WTC11 (cell line): ENCODE measurements around the gene INPP5A. TPM values are rescaled to one million over a fixed set of nuclear protein-coding genes. Genes with fewer than 3 reads are reported as not detected.

Source experiments
- ATAC-seq: fragments of 200-7000 bp; cut with Tn5 transposase; 2 replicates; pipeline ENCODE4 v1.10.0; 2021; ENCODE audit warnings: mild to moderate bottlenecking, moderate library complexity
- CTCF ChIA-PET: fragments of 300-600 bp; sonication (Branson Sonifier 250); formaldehyde crosslinking; loops from one replicate; lab custom pipeline; 2021; ENCODE audit warnings: antibody characterized with exemption; lab: Charles Lee
- POLR2A ChIA-PET: fragments of 350-600 bp; sonication (Branson Sonifier 250); formaldehyde crosslinking; loops from one replicate; lab custom pipeline; 2021; ENCODE audit warnings: antibody characterized with exemption; lab: Charles Lee
- DNase-seq: peaks from one replicate; pipeline ENCODE4 v3.0.0; 2021; ENCODE audit warnings: low spot score
- H3K27ac Mint-ChIP-seq: 2 replicates; pipeline ENCODE4 v1.8.0; 2021; ENCODE audit warnings: mixed read lengths
- H3K27me3 Mint-ChIP-seq: 2 replicates; pipeline ENCODE4 v1.8.0; 2021; ENCODE audit warnings: low read depth, mild to moderate bottlenecking, moderate library complexity, mixed read lengths
- H3K36me3 Mint-ChIP-seq: 2 replicates; pipeline ENCODE4 v1.8.0; 2021; ENCODE audit warnings: mixed read lengths
- H3K4me1 Mint-ChIP-seq: 2 replicates; pipeline ENCODE4 v1.8.0; 2022; ENCODE audit warnings: mixed read lengths
- H3K4me3 Mint-ChIP-seq: 2 replicates; pipeline ENCODE4 v1.8.0; 2021; ENCODE audit warnings: mild to moderate bottlenecking, moderate library complexity, mixed read lengths
- H3K9me3 Mint-ChIP-seq: 2 replicates; pipeline ENCODE4 v1.8.0; 2021; ENCODE audit warnings: mixed read lengths
- ATF1 ChIP-seq: sonication (generic); formaldehyde crosslinking; IDR thresholded peaks from 2 replicates; pipeline ENCODE4 v1.8.1; 2023; ENCODE audit warnings: mild to moderate bottlenecking, moderate library complexity, missing genetic modification reagents
- CREM ChIP-seq: sonication (generic); formaldehyde crosslinking; IDR thresholded peaks from 2 replicates; pipeline ENCODE4 v1.8.1; 2022; ENCODE audit warnings: mild to moderate bottlenecking, missing genetic modification reagents, moderate library complexity
- ESRRA ChIP-seq: sonication (generic); formaldehyde crosslinking; IDR thresholded peaks from 2 replicates; pipeline ENCODE4 v1.8.1; 2022; ENCODE audit warnings: mild to moderate bottlenecking, missing genetic modification reagents, borderline replicate concordance
- FOXK1 ChIP-seq: sonication (generic); formaldehyde crosslinking; IDR thresholded peaks from 2 replicates; pipeline ENCODE4 v1.8.0; 2022; ENCODE audit warnings: mild to moderate bottlenecking, moderate library complexity, missing genetic modification reagents
- GTF2I ChIP-seq: fragments of 250-450 bp; sonication (Bioruptor Pico); conservative IDR thresholded peaks from 2 replicates; pipeline ENCODE4 v1.4.0; 2021; ENCODE audit warnings: mild to moderate bottlenecking
- IRF2 ChIP-seq: sonication (generic); formaldehyde crosslinking; IDR thresholded peaks from 2 replicates; pipeline ENCODE4 v1.8.0; 2022; ENCODE audit warnings: low read depth, missing genetic modification reagents, borderline replicate concordance
- JUN ChIP-seq: sonication (generic); formaldehyde crosslinking; IDR thresholded peaks from 2 replicates; pipeline ENCODE4 v1.8.0; 2023; ENCODE audit warnings: mild to moderate bottlenecking, missing genetic modification reagents
- KAT7 ChIP-seq: sonication (generic); formaldehyde crosslinking; IDR thresholded peaks from 2 replicates; pipeline ENCODE4 v1.8.1; 2023; ENCODE audit warnings: missing genetic modification reagents, mild to moderate bottlenecking, borderline replicate concordance
- MYBL2 ChIP-seq: sonication (generic); formaldehyde crosslinking; IDR thresholded peaks from 2 replicates; pipeline ENCODE4 v1.8.1; 2023; ENCODE audit warnings: mild to moderate bottlenecking, moderate library complexity, missing genetic modification reagents
- NFYB ChIP-seq: sonication (generic); formaldehyde crosslinking; conservative IDR thresholded peaks from 2 replicates; pipeline ENCODE4 v1.8.0; 2022; ENCODE audit warnings: low read depth, missing genetic modification reagents
- NR1H2 ChIP-seq: sonication (generic); formaldehyde crosslinking; IDR thresholded peaks from 2 replicates; pipeline ENCODE4 v1.9.0; 2021; ENCODE audit warnings: mild to moderate bottlenecking, moderate library complexity, missing genetic modification reagents
- OVOL2 ChIP-seq: fragments of 250-450 bp; sonication (Bioruptor Pico); IDR thresholded peaks from 2 replicates; pipeline ENCODE4 v1.9.0; 2021; ENCODE audit warnings: mild to moderate bottlenecking, borderline replicate concordance
- RELA ChIP-seq: sonication (generic); formaldehyde crosslinking; IDR thresholded peaks from 2 replicates; pipeline ENCODE4 v1.8.1; 2022; ENCODE audit warnings: missing genetic modification reagents, mild to moderate bottlenecking, borderline replicate concordance
- TCF7 ChIP-seq: sonication (generic); formaldehyde crosslinking; IDR thresholded peaks from 2 replicates; pipeline ENCODE4 v1.8.0; 2022; ENCODE audit warnings: mild to moderate bottlenecking, low read depth, missing genetic modification reagents, moderate library complexity
- TEAD4 ChIP-seq: sonication (generic); formaldehyde crosslinking; IDR thresholded peaks from 2 replicates; pipeline ENCODE4 v1.8.0; 2022; ENCODE audit warnings: mild to moderate bottlenecking, missing genetic modification reagents
- ZNF138 ChIP-seq: sonication (generic); formaldehyde crosslinking; conservative IDR thresholded peaks from 2 replicates; pipeline ENCODE4 v1.8.1; 2022; ENCODE audit warnings: mild to moderate bottlenecking, moderate library complexity, missing genetic modification reagents
- ZNF219 ChIP-seq: sonication (generic); formaldehyde crosslinking; IDR thresholded peaks from 2 replicates; pipeline ENCODE4 v1.8.0; 2023; ENCODE audit warnings: missing genetic modification reagents, mild to moderate bottlenecking, borderline replicate concordance
- total RNA-seq: library from RNA; stranded (reverse); gene quantifications from 3 replicates; pipeline ENCODE4 v1.2.3, GENCODE V29; 2021
- TF ChIP-seq, protein P1 (sequence below): fragments of 200-600 bp; IDR thresholded peaks from 2 replicates; pipeline ENCODE4 v1.8.0; 2022; ENCODE audit warnings: antibody characterized with exemption
- TF ChIP-seq, protein P2 (sequence below): sonication (generic); formaldehyde crosslinking; IDR thresholded peaks from 2 replicates; pipeline ENCODE4 v1.8.1; 2022; ENCODE audit warnings: mild to moderate bottlenecking, moderate library complexity, missing genetic modification reagents
- TF ChIP-seq, protein P3 (sequence below): sonication (generic); formaldehyde crosslinking; conservative IDR thresholded peaks from 2 replicates; pipeline ENCODE4 v1.8.1; 2022; ENCODE audit warnings: mild to moderate bottlenecking, missing genetic modification reagents
- TF ChIP-seq, protein P4 (sequence below): sonication (generic); formaldehyde crosslinking; IDR thresholded peaks from 2 replicates; pipeline ENCODE4 v1.8.0; 2022; ENCODE audit warnings: mild to moderate bottlenecking, missing genetic modification reagents
- TF ChIP-seq, protein P5 (sequence below): fragments of 250-450 bp; sonication (Bioruptor Pico); IDR thresholded peaks from 2 replicates; pipeline ENCODE4 v1.9.0; 2021; ENCODE audit warnings: moderate library complexity, mild to moderate bottlenecking, inconsistent platforms, borderline replicate concordance
- TF ChIP-seq, protein P6 (sequence below): fragments of 250-450 bp; sonication (Bioruptor Pico); IDR thresholded peaks from 2 replicates; pipeline ENCODE4 v1.9.0; 2021; ENCODE audit warnings: mild to moderate bottlenecking, borderline replicate concordance

Gene INPP5A
- total RNA-seq, 1 experiment from 2014 or later: 22.1 TPM

DNA sequence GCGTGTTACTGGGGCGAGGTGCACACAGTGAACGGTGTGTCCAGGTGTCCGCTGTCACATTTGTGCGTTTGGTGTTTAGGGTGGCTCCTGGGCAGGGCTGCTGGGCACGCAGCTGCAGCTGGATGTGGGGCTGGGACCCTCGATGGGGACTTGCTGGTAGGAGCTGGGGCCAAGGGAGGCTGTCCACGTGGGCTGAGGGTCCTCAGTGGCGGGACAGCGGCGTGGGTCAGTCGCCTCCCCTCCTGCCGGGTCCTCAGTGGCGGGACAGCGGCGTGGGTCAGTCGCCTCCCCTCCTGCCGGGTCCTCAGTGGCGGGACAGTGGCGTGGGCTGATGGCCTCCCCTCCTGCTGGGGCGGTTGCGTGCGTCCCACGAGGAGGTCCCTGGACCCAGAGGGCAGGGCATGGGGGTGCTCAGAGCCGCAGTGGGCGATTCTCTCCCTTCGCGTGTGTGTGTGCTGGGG, 68.5 kb downstream of the INPP5A start:
- CTCF ChIA-PET: no interaction called here
- TF ChIP-seq ZNF219: no peak
- no peak for TF ChIP-seq NFYB (CRISPR knock-in tag)
- TF ChIP-seq, protein P1, sequence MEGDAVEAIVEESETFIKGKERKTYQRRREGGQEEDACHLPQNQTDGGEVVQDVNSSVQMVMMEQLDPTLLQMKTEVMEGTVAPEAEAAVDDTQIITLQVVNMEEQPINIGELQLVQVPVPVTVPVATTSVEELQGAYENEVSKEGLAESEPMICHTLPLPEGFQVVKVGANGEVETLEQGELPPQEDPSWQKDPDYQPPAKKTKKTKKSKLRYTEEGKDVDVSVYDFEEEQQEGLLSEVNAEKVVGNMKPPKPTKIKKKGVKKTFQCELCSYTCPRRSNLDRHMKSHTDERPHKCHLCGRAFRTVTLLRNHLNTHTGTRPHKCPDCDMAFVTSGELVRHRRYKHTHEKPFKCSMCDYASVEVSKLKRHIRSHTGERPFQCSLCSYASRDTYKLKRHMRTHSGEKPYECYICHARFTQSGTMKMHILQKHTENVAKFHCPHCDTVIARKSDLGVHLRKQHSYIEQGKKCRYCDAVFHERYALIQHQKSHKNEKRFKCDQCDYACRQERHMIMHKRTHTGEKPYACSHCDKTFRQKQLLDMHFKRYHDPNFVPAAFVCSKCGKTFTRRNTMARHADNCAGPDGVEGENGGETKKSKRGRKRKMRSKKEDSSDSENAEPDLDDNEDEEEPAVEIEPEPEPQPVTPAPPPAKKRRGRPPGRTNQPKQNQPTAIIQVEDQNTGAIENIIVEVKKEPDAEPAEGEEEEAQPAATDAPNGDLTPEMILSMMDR: no peak
- TF ChIP-seq, protein P2, sequence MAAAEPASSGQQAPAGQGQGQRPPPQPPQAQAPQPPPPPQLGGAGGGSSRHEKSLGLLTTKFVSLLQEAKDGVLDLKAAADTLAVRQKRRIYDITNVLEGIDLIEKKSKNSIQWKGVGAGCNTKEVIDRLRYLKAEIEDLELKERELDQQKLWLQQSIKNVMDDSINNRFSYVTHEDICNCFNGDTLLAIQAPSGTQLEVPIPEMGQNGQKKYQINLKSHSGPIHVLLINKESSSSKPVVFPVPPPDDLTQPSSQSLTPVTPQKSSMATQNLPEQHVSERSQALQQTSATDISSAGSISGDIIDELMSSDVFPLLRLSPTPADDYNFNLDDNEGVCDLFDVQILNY: no peak
- TF ChIP-seq IRF2 (CRISPR knock-in tag): no peak
- Mint-ChIP-seq H3K4me3 (no peak overlapping the region), H3K36me3 (peaks cover 27% of the 10 kb centered on the region), H3K9me3 (peaks cover 28% of the 10 kb centered on the region), H3K4me1 (no peaks in the 10 kb centered on the region), H3K27ac (no peak overlapping the region), H3K27me3 (peaks cover 25% of the 10 kb centered on the region)
- POLR2A ChIA-PET: no interaction called here
- no peak for DNase-seq
- ATAC-seq: no peak

- ChIA-PET POLR2A (no interaction called here), CTCF (no interaction called here)
- Mint-ChIP-seq H3K4me1 (no peaks in the 10 kb centered on the region), H3K27ac (no peak overlapping the region), H3K9me3 (peaks cover 21% of the 10 kb centered on the region), H3K4me3 (no peak overlapping the region), H3K27me3 (peaks cover 18% of the 10 kb centered on the region), H3K36me3 (peaks cover 20% of the 10 kb centered on the region)
- DNase-seq (no peak), ATAC-seq (no peak)
- TF ChIP-seq, protein P3, sequence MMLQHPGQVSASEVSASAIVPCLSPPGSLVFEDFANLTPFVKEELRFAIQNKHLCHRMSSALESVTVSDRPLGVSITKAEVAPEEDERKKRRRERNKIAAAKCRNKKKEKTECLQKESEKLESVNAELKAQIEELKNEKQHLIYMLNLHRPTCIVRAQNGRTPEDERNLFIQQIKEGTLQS (CRISPR knock-in tag): no peak
- TF ChIP-seq CREM (no peak), GTF2I (CRISPR knock-in tag) (no peak), JUN (CRISPR knock-in tag) (no peak), RELA (CRISPR knock-in tag) (no peak), ZNF138 (no peak), TEAD4 (CRISPR knock-in tag) (no peak), MYBL2 (CRISPR knock-in tag) (no peak), ESRRA (CRISPR knock-in tag) (no peak), FOXK1 (CRISPR knock-in tag) (no peak), ATF1 (no peak), NR1H2 (no peak), OVOL2 (CRISPR knock-in tag) (no peak), KAT7 (no peak), TCF7 (CRISPR knock-in tag) (no peak)
- TF ChIP-seq, protein P4, sequence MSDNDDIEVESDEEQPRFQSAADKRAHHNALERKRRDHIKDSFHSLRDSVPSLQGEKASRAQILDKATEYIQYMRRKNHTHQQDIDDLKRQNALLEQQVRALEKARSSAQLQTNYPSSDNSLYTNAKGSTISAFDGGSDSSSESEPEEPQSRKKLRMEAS (CRISPR knock-in tag): no peak
- TF ChIP-seq, protein P5, sequence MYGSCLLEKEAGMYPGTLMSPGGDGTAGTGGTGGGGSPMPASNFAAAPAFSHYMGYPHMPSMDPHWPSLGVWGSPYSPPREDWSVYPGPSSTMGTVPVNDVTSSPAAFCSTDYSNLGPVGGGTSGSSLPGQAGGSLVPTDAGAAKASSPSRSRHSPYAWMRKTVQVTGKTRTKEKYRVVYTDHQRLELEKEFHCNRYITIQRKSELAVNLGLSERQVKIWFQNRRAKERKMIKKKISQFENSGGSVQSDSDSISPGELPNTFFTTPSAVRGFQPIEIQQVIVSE (CRISPR knock-in tag): no peak
- TF ChIP-seq, protein P6, sequence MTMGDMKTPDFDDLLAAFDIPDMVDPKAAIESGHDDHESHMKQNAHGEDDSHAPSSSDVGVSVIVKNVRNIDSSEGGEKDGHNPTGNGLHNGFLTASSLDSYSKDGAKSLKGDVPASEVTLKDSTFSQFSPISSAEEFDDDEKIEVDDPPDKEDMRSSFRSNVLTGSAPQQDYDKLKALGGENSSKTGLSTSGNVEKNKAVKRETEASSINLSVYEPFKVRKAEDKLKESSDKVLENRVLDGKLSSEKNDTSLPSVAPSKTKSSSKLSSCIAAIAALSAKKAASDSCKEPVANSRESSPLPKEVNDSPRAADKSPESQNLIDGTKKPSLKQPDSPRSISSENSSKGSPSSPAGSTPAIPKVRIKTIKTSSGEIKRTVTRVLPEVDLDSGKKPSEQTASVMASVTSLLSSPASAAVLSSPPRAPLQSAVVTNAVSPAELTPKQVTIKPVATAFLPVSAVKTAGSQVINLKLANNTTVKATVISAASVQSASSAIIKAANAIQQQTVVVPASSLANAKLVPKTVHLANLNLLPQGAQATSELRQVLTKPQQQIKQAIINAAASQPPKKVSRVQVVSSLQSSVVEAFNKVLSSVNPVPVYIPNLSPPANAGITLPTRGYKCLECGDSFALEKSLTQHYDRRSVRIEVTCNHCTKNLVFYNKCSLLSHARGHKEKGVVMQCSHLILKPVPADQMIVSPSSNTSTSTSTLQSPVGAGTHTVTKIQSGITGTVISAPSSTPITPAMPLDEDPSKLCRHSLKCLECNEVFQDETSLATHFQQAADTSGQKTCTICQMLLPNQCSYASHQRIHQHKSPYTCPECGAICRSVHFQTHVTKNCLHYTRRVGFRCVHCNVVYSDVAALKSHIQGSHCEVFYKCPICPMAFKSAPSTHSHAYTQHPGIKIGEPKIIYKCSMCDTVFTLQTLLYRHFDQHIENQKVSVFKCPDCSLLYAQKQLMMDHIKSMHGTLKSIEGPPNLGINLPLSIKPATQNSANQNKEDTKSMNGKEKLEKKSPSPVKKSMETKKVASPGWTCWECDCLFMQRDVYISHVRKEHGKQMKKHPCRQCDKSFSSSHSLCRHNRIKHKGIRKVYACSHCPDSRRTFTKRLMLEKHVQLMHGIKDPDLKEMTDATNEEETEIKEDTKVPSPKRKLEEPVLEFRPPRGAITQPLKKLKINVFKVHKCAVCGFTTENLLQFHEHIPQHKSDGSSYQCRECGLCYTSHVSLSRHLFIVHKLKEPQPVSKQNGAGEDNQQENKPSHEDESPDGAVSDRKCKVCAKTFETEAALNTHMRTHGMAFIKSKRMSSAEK: no peak
Measured at GRCh38 chr10:132606536-132607316, 69.1 kb downstream of the INPP5A start.
